GM19452 (cell line): ENCODE data around the gene CCT2.
A peak's percentile ranks its signal among the peaks of the same experiment; 100 is the strongest.

Experiments used
- ATAC-seq: cut with Tn5 transposase; IDR thresholded peaks from one replicate; pipeline ENCODE4 v1.9.1; 2021; ENCODE audit not compliant: unreplicated experiment

The CCT2 gene

GRCh38 chr12:69585189-69586062 lies at the start of gene CCT2:
CCT2 (plus strand) TSS chr12:69585459; CDS start chr12:69585522, 63 bp downstream.
- peak; percentile 97 for ATAC-seq

DNA sequence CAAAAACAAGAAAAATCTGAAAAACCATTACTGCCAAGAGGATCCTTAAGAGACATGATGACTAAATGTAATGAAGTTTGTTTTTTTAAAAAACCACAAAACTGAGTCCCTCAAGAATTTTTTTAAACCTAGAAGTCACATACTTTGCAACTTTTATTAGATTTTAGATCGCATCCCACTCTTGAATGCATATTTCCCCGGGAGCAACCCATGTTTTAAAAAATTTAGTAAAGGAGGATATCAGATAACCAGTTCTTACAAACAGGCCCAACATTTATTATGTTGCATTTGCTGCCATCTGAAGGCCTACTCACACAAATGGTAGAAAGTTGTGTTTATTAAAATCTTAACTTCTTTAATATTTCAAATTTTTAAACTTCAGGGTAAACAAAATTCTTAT lies 44.3 kb upstream of the CCT2 start:
- no peak for ATAC-seq

- no peak for ATAC-seq
Measured at GRCh38 chr12:69544087-69544486, 41.2 kb upstream of the CCT2 start.

DNA sequence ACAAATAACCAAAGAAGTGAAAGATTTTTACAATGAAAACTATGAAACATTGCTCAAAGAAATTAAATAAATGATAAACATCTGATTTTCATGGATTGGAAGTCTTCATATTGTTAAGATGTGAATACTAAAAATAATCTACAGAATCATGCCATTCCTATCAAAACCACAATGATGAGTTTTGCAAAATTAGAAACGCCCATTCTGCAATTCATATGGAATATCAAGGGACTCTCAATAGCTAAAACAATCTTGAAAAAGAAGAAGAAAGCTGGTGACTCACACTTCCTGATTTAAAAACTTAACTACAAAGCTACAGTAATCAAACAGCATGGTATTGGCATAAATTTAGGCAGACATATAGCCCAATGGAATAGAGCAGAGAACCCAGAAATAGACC lies 40.2 kb upstream of the CCT2 start:
- ATAC-seq = no peak

DNA sequence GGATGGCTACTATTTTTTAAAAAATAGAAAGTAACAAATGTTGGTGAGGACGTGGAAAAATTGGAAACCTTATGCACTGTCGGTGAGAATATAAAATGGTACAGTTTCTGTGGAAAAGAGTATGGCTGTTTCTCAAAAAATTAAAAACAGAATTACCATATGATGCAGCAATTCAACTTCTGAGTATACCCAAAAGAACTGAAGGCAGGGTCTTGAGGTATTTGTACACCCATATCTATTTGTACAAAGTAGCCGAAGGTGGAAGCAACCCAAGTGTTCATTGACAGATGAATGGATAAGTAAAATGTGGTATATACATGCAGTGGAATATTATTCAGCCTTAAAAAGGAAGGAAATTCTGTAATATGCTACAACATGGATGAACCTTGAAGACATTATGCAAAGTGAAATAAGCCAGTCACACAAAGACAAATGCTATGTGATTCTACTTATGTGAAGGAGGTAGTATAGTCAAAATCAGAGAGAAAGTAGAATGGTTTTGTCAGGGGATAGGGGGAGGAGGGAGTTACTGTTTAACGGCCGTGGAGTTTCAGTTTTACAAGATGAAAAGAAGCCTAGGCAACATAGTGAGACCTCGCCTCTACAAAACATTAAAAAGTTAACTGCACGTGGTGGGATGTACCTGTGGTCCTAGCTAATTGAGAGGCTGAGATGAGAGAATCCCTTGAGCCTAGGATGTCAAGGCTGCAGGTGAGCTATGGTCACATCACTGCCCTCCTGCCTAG lies 38.4 kb upstream of the CCT2 start:
- peak; percentile 86 for ATAC-seq

GRCh38 chr12:69548687-69549086 lies 36.6 kb upstream of the CCT2 start:
- ATAC-seq = no peak

- ATAC-seq = no peak
Measured at GRCh38 chr12:69550569-69551350, 34.5 kb upstream of the CCT2 start.

- ATAC-seq = no peak
Measured at GRCh38 chr12:69553628-69554248, 31.5 kb upstream of the CCT2 start.

GRCh38 chr12:69555461-69555860 lies 29.8 kb upstream of the CCT2 start:
- no peak for ATAC-seq

DNA sequence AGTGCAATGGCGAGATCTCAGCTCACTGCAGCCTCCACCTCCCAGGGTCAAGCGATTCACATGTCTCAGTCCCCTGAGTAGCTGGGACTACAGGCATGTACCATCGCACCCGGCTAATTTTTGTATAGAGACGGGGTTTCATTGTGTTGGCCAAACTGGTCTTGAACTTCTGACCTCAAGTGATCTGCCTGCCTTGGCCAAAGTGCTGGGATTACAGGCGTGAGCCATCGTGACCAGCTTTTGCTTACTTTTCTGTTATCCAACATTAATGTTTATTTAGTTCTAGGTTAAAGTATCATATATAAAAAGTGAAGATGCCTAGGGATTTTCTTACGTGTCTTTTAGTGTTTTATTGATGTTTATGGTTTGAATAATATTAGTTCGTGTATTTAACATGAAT lies 28.9 kb upstream of the CCT2 start:
- no peak for ATAC-seq

- ATAC-seq = no peak
Measured at GRCh38 chr12:69563166-69563762, 22.0 kb upstream of the CCT2 start.

- no peak for ATAC-seq
Measured at GRCh38 chr12:69566603-69567002, 18.7 kb upstream of the CCT2 start.

DNA sequence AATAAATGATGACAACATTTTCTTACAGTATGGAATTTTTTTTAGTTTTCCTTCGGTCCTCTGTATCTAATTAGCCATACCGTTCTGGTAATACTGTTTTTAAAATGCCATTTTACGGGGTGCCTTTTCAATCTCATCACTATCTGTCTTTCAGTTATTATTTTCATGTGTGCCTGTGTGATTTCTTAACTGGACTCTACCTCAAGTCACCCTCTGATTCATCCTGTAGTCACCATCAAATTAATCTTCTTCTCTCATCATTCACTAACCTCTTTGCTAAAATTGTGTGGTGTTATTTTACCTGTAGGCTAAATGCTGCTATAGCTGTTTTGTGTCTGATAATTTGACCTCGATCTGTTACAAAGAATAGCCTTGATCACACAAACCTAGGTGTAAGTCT lies 16.0 kb upstream of the CCT2 start:
- no peak for ATAC-seq

DNA sequence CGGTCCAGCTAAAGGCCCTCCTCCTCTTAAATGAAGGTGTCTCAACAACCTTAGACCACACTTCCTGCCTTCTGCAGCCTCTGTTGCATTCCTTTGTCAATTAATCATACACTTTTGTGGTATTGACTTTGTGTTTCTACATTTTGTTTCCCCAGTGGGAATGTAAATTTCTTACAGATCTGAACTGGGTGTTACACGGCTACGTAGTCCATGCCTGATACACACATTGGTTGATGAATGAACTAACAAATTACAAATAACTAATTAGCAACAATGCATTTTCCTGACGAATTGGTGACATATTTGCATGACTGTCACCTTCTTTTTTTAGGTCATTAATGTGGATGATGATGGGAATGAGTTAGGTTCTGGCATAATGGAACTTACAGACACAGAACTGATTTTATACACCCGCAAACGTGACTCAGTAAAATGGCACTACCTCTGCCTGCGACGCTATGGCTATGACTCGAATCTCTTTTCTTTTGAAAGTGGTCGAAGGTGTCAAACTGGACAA lies 15.2 kb upstream of the CCT2 start:
- no peak for ATAC-seq

DNA sequence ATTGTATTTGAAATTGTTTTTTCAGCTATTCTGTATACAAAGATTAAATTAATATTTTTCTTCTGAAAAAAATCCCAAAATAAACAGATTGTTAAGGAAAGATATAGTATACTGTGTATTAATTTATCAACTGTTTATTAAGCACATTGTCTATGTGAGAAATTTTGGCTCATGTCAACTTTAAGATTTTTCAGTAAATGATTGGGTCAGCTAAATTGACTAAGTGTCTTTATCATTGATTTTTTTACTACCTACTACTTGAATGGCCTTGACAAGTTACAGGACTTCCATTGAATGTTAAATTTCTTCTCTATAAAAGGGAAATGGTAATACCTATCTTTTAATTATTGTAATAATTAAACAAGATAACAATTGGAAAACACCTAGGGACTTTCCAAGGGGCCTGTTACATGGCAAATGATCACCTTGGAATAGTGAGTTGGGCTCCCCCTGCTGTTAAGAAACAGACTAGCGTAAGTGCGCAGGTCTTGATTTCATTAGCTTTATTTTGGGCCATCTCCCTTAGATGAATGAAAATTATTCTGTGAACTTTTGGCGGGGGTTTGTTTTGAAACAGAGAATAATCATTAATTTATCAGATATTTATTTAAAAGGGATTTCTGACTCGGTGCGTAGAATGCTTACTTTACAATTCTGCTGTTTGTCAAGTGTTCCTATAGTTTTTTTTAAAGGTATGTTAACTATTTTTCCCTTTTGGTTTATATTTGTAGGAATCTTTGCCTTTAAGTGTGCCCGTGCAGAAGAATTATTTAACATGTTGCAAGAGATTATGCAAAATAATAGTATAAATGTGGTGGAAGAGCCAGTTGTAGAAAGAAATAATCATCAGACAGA lies 14.5 kb upstream of the CCT2 start:
- ATAC-seq = peak; percentile 81

DNA sequence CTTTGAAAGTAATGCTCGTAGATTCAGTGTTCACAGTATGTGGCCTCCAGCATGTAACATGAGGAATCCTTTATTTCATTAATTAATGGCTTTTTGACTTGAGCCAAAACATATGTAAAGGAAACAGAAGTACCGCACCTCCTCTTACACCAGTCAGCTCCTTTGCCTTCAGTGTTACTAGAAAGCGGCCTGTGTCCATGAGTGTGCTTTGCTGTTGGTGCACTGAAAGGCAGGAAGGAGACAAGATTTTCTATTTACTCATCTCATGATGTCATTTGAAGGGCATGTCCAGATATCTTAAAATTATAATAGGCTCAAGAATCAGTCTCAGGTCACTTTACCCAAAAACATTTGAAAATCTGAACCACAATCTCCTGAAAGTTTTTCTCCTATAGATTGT lies 9.9 kb upstream of the CCT2 start:
- ATAC-seq = no peak

DNA sequence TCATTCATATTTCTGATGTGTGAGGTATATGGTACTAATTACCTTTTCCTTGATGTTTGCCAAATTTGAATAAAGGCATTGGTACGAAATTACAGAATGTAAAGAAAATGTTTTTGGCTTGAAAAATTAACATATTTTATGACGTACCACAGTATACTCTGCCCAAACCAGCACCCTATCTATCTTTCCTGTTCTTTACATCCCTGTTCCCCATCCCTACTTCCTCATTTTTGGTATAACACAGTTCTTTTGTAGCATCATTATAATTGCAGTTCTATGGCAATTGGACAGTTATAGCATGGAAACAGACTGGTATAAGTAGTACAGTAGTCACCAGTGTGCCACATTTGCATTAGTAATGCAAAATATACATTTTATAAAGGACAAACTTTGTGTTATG lies 7.0 kb upstream of the CCT2 start:
- no peak for ATAC-seq

DNA sequence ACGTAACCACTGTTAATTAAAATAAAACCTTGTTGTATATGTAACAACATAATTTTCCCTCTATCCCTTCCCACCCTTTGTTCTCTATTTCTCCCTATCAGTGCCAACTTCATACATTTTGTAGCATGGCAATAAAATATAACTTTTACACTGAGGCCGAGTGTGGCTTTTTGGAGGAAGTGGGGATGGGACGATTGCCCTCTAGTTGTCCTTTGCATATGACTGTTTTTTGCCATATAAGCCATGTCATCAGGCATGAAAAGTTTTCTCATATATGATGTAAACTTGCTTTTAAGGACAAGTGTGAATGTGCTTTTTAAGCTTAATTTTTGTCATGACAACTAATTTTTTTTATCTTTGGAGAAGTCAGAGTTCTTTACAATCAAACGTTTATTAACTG lies 6.2 kb upstream of the CCT2 start:
- no peak for ATAC-seq

- no peak for ATAC-seq
Measured at GRCh38 chr12:69580074-69580473, 5.2 kb upstream of the CCT2 start.

GRCh38 chr12:69583203-69583602 lies 2.1 kb upstream of the CCT2 start:
- ATAC-seq = no peak
